Dedifferentiated amniotic fluid mesenchymal stem cell (primary cell): ENCODE data around the gene SLC7A5.
A peak's percentile ranks its signal among the peaks of the same experiment; 100 is the strongest.
"Not testable (repeated sequence)": the region's sequence is repeated elsewhere in the genome, so short reads cannot be mapped to it uniquely, and the experiment has no call there.

ENCODE experiments used
- DNase-seq: peaks from one replicate; pipeline ENCODE4 v3.0.0-alpha.2; 2016; ENCODE audit errors: extremely low spot score

Gene SLC7A5

DNA sequence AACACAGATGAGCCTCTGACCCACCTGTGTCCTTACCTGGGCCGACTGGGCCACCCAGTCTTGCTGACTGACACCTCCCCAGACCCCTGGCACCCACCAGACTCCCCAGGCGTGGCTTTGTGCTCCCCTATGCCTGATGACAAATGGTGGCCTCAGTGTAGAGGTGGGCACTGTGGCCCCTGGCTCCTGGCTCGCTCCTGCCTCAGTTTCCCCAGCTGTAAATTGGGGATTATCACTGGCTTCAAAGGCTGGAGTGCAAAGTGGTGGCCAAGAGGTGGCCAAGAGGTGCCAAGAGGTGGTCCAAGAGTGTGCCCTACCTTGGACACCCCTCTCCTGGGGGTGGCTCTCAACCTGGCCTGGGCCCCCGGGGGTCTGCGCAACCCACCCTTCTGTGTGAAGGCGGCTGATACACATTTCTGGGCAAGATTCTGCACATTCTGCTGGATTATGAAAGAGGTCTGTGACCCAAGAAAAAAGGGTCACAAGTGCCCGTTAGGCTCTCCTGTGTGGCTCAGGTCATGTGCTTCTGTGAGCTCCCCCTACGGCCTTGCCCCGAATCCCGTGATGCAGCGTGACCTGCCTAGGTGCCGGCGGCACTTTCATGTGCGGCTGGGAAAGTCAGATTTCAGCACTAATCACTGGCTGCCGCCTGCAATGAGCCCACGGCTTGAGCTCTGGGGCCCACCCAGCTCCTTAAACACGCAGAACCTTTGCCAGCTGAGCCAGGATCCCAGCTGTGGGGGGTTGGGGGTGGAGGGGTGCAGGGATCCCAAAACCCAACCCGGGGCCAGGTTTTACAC, 7.8 kb downstream of the SLC7A5 start:
- DNase-seq = not testable (repeated sequence)

GRCh38 chr16:87860553-87861299, 8.6 kb downstream of the SLC7A5 start:
- DNase-seq = peak; percentile 64

GRCh38 chr16:87858151-87858993, 10.9 kb downstream of the SLC7A5 start:
- DNase-seq = not testable (repeated sequence)

- no peak for DNase-seq
These were observed 12.5 kb downstream of the SLC7A5 start for GRCh38 chr16:87856791-87857228.

GRCh38 chr16:87855852-87856715, 13.2 kb downstream of the SLC7A5 start:
- no peak for DNase-seq

- DNase-seq = no peak
These were observed 14.2 kb downstream of the SLC7A5 start for GRCh38 chr16:87854907-87855683.

GRCh38 chr16:87854053-87854906, 15.0 kb downstream of the SLC7A5 start:
- no peak for DNase-seq

DNA sequence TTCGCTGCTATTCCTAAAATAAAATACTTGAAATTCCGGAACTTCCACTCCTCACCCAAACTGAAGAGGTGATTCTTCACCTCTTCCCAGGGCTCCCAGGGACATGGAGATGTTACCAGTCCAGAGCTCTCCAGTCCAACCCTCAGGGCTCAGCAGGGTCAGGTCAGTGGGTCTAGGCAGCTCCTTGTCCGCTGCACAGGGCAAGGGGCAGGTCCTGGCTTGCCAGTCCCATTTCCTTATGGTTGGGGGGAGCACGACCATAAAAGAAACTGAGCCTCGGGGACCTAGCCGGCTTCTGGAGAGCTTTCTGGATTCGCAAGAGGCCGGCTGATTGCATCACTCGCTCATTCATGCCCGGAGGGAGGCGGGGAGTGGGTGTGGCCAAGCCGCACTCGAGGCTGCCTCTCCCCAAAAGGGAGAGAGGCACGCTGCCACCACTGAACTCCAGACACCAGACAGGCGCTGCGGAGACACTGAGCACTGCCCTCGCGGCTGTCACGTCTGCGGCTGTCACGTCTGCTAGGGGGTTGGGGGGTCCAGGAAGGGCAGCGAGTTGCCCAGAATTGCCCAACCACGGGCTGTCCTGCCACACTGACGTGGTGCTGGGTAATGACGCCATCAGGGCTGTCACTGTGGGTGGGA, 15.8 kb downstream of the SLC7A5 start:
- peak; percentile 96 for DNase-seq

DNA sequence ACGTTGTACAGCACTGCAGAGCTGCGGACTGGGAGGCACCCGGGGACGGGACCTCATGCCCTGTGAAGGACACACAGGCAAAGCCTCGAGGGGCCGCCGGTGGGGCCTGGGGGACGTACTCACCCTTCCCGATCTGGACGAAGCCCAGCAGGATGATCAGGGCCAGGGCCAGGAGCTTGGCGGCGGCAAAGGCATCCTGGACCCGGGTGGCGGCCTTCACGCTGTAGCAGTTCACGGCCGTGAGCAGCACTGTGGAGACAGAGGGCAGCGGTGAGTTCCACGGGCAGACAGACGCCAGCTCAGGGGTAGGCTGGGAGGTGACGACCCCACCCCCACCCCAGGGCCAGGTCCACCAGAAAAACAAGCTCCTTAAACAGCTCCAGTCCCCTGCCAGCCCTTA, 17.7 kb downstream of the SLC7A5 start:
- no peak for DNase-seq

GRCh38 chr16:87851141-87851587, 18.1 kb downstream of the SLC7A5 start:
- no peak for DNase-seq

DNA sequence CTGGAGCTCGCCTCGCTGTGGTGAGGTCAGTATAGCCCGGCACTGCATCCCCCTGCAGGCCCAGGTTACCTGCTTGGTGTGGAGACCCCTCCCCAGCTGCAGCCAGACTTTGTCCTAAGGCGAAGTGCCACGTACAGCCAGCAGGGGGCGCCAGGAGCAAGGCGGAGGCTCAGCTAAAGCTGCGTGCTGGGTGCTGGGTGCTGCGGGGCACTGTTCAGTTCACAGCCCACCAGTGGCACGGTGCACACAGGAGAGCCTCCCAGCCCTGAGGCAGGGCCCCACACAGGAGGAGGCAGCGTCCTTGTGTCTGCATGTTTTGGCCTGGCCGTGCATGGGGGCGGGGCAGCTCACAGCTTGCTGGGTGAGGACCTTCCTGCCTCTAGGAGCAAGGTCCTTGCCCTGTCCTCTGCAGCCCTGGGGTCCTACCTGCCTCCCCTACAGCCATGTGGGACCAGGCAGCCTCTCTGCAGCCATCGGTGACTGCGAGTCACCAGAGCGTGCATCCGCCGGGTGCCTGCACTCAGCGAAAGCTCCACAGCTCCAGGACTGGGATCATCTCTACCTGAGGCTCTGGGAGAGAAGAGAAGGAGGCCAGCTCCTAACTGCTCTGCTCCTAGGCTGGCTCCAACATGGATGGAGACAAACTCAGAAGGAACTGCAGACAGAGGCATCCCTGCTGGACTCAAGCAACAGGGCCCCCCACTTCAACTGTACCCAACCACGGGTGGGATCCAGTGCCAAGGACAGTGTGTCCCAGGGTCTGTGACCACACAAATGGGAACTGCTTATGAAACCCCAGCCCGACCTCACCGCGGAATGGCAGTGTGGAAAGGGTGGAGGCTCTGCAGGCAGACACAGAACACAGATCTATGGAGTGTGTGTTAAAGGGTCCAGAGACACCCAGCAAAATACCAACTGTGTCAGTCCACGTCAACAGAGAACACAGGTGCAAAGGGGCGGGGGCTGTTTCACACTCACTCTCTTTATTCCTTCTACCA, 19.0 kb downstream of the SLC7A5 start:
- DNase-seq = peak; percentile 26

DNA sequence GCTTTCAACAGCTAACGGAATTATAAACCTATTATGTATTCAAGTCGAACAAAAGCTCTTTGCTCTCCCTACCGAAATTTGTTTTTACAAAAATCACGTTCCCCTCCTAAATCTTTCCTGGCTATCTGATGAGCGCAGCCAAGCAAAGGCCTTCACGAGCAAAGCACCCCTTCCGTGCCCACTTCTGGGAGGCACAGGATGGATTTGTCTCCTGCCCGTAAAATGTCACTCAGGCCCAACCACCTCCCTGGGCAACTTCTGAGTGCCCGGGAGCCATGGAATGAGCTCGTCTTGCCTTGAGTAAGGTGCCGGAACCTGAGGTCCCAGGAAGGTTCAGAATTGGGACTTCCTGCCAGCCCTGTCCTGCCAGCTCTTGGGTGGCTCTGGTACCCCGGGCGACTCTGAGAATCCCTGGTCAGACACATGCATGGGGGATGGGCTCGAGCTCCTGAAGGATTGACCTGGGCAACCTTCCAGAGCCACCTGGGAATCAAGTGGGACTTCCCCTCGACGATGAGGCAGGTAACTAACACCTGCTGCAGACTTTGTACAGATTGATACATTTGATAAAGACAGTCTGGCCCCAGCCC, 19.8 kb downstream of the SLC7A5 start:
- no peak for DNase-seq

- no peak for DNase-seq
These were observed 20.5 kb downstream of the SLC7A5 start for GRCh38 chr16:87848676-87849345.

GRCh38 chr16:87847785-87848675, 21.3 kb downstream of the SLC7A5 start:
- no peak for DNase-seq

DNA sequence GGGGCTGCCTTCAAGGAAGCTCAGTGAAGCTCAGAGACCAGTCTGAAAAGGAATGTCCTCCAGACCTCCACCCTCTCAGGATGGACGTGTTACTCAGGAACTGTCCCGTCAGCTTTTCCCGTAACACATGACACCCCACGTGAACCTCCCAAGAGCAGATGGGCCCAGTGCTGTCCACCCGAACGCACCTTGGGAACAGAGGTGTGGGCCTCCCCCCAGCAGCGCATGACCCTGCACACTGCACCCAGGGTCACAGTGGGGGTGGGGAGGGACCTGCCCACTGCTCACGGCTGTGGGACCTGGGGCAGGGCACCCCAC, 21.9 kb downstream of the SLC7A5 start:
- DNase-seq = no peak
